ENCODE measurements around the gene URM1.
A peak's percentile ranks its signal among the peaks of the same experiment; 100 is the strongest.

URM1 gene

GRCh38 chr9:128415281-128415680 lies 44.1 kb downstream of the URM1 start:
- TF ChIP-seq, protein P1, sequence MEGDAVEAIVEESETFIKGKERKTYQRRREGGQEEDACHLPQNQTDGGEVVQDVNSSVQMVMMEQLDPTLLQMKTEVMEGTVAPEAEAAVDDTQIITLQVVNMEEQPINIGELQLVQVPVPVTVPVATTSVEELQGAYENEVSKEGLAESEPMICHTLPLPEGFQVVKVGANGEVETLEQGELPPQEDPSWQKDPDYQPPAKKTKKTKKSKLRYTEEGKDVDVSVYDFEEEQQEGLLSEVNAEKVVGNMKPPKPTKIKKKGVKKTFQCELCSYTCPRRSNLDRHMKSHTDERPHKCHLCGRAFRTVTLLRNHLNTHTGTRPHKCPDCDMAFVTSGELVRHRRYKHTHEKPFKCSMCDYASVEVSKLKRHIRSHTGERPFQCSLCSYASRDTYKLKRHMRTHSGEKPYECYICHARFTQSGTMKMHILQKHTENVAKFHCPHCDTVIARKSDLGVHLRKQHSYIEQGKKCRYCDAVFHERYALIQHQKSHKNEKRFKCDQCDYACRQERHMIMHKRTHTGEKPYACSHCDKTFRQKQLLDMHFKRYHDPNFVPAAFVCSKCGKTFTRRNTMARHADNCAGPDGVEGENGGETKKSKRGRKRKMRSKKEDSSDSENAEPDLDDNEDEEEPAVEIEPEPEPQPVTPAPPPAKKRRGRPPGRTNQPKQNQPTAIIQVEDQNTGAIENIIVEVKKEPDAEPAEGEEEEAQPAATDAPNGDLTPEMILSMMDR (IDR thresholded peaks at IDR 0.05) = no peak

DNA sequence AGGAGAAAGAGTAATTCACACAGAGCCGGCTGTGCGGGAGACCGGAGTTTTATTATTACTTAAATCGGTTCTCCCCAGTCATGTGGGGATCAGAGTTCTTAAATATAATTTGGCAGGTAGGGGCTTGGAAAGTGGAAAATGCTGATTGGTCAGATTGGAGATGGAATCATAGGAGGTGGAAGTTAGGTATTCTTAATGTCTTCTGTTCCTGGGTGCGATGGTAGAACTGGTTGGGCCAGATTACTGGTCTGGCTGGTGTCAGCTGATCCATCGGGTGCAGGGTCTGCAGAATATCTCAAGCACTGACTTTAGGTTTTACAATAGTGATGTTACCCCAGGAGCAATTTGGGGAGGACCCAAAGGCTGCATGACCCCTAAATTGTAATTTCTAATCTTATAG lies 44.8 kb downstream of the URM1 start:
- TF ChIP-seq, protein P1 (IDR thresholded peaks at IDR 0.05) = no peak

- TF ChIP-seq, protein P1 (IDR thresholded peaks at IDR 0.05) = no peak
These were observed 45.4 kb downstream of the URM1 start for GRCh38 chr9:128416432-128417019.

DNA sequence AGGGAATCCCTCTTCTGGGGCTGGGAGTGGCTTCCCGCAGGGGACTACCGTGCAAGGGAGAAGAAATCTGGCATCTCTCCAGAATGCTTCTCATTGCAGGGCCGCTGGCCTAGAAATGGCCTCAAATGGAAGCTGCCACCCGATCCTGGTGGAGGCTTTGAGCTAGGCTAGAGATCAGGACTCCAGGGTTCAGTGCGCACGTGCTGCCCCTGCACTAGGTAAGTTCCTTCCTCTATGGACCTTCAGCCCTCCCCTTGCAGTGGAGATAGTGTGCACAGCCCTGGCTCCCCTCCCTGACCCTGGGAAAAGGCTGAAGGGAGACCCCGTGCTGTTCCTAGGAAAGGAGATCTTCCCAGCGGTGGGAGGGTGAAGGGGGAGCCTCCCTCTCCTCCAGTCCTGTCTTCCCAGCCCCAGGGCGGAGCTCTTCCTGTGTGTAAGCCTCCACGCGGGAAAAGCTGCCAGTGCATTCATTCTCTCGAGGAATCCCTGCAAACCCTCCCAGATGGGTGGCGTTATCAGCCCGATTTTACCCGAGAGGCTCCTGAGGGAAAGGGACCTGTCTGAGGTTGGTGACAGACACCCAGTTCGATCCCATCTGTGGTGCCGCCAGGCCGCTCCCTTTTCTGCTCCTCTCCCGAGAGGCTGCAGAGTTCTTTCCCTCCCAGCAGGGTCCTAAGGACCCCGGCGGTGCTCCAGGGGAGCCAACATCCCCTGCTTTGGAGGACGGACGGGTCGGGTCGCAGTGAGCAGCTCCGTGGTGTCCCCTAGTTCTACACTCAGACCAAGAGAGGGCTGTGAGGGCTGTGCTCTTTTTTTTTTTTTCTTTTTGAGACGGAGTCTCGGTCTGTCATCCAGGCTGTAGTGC lies 48.1 kb downstream of the URM1 start:
- TF ChIP-seq, protein P1 (IDR thresholded peaks at IDR 0.05) = no peak

- TF ChIP-seq, protein P1 (IDR thresholded peaks at IDR 0.05) = peak; percentile 97
These were observed 49.0 kb downstream of the URM1 start for GRCh38 chr9:128420060-128420650.

DNA sequence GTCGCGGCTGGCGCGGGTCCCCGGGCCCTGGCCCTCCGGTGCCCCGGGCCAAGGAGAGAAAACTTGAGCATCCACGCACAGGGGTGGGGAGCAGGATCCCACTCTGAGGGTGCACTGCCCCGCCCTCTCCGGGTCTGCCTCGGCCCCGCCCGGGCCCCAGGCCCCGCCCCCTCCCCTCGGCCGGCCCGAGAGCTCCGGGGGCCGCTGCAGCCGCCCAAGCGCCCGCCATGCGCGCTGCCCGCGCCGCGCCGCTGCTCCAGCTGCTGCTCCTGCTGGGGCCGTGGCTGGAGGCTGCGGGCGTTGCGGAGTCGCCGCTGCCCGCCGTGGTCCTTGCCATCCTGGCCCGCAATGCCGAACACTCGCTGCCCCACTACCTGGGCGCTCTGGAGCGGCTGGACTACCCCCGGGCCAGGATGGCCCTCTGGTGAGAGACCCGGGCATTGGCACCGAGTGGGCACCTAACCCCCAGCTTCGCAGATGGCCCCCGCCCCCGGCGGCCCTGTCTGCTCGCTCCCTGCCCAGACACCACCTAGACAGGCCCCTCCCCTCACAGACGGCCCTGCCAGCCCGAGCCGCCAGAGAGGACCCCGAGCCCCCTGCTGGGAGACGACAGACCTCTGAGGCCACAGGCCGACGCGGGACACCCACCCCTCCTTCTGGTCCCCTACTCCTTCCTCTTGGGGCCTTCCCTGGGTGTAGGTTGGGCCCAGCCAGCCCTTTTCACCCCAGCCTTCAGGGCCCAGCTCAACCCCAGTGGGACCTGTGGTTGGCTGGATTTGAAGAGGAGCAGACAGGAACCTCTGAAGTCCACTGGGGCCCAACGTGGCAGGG lies 49.7 kb downstream of the URM1 start, which contains the start of gene CERCAM:
TSS of gene CERCAM (plus strand) at position 207 of the 831 bp plus-strand sequence. CDS start at position 228, 21 bp downstream.
- TF ChIP-seq, protein P1 (IDR thresholded peaks at IDR 0.05) = no peak

GRCh38 chr9:128421482-128421996 lies 50.4 kb downstream of the URM1 start:
- TF ChIP-seq, protein P1 (IDR thresholded peaks at IDR 0.05) = no peak

Data from LNCAP (cell line).